ENCODE results near the gene MAPK8IP1.

The MAPK8IP1 gene

GRCh38 chr11:45860764-45861510 lies 24.5 kb upstream of the MAPK8IP1 start:
- no peak for DNase-seq

- DNase-seq = no peak
These were observed 21.4 kb upstream of the MAPK8IP1 start for GRCh38 chr11:45864041-45864440.

GRCh38 chr11:45869551-45869950 lies 15.9 kb upstream of the MAPK8IP1 start:
- no peak for DNase-seq

- DNase-seq = no peak
These were observed 14.7 kb upstream of the MAPK8IP1 start for GRCh38 chr11:45870706-45871105.

- no peak for DNase-seq
These were observed 13.8 kb upstream of the MAPK8IP1 start for GRCh38 chr11:45871638-45872037.

GRCh38 chr11:45872651-45873356 lies 12.6 kb upstream of the MAPK8IP1 start:
- DNase-seq = peak; percentile 10 to 21

- DNase-seq = no peak
These were observed 9.1 kb upstream of the MAPK8IP1 start for GRCh38 chr11:45876401-45876800.

- DNase-seq = no peak
These were observed 8.2 kb upstream of the MAPK8IP1 start for GRCh38 chr11:45877221-45877620.

GRCh38 chr11:45877845-45878244 lies 7.6 kb upstream of the MAPK8IP1 start:
- no peak for DNase-seq

GRCh38 chr11:45879803-45880686 lies 5.4 kb upstream of the MAPK8IP1 start:
- no peak for DNase-seq

GRCh38 chr11:45880772-45881570 lies 4.5 kb upstream of the MAPK8IP1 start:
- DNase-seq = no peak

- DNase-seq = no peak
These were observed 3.6 kb upstream of the MAPK8IP1 start for GRCh38 chr11:45881708-45882368.

- no peak for DNase-seq
These were observed 760 bp upstream of the MAPK8IP1 start for GRCh38 chr11:45884596-45885185.

GRCh38 chr11:45885921-45886721 lies 670 bp downstream of the MAPK8IP1 start:
- no peak for DNase-seq

GRCh38 chr11:45886816-45887520 lies 1.5 kb downstream of the MAPK8IP1 start:
- DNase-seq = no peak

GRCh38 chr11:45887587-45887986 lies 2.1 kb downstream of the MAPK8IP1 start:
- no peak for DNase-seq

- no peak for DNase-seq
These were observed 4.1 kb downstream of the MAPK8IP1 start for GRCh38 chr11:45889555-45889954.

GRCh38 chr11:45889966-45890365 lies 4.5 kb downstream of the MAPK8IP1 start:
- no peak for DNase-seq

- DNase-seq = no peak
These were observed 5.6 kb downstream of the MAPK8IP1 start for GRCh38 chr11:45890886-45891550.

All from stimulated activated CD4-positive, alpha-beta T cell treated with anti-CD3 and anti-CD28 coated beads, Interleukin-2, amount 100 ng/mL, for 48 hours (primary cell).